Activated T-cell treated with anti-CD3 and anti-CD28 coated beads, Interleukin-2, amount 50 U/mL, for 1 hour (primary cell): ENCODE measurements around the gene TSC1.
"Not testable (repeated sequence)": the region's sequence is repeated elsewhere in the genome, so short reads cannot be mapped to it uniquely, and the experiment has no call there.

ENCODE experiments used
- DNase-seq: peaks from one replicate; pipeline ENCODE4 v3.0.0-alpha.2; 2020

TSC1 gene

GRCh38 chr9:132975961-132976360, 31.5 kb upstream of the TSC1 start:
- no peak for DNase-seq

DNA sequence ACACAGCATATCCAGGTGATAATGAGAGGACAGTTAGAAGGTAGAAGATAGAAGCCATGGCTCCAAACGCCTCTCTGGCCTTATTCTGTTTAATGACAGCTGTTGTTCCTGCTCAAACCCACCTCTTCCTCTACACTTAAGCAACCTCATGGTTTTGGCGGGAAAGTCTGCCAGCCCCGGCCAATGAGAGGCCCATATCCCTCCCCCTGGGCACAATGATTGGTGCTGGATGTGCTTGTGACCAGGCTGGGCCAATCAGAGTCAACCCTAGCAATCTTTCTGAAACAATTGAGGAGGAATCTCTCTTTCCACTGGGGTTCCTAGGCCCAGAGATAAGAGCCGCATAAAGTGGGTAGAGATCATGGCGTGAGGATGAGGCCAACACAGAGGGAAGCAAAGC, 29.3 kb upstream of the TSC1 start:
- no peak for DNase-seq

GRCh38 chr9:132973166-132973565, 28.8 kb upstream of the TSC1 start:
- no peak for DNase-seq

GRCh38 chr9:132970324-132971062, 26.1 kb upstream of the TSC1 start:
- DNase-seq = no peak

DNA sequence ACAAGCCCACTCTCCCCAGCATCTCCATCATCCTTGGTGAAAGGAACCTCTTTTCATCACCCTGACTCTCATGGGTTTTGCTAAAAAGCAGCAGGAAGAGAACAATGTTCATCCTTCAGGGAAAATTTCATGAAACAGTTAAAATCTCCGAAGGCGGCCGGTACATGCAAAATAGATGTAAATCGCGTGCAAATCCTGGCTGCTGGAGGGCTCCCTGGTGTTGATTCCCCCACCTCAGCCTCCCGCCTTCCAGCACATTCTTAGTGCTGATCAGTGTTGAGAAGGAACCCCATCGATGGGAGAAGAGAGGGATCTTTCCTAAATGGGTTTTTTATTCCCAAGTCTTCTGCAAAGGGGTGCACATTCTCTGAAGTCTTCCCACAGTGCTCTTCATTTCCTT, 25.4 kb upstream of the TSC1 start:
- DNase-seq = no peak

GRCh38 chr9:132967908-132968307, 23.5 kb upstream of the TSC1 start:
- DNase-seq = not testable (repeated sequence)

- no peak for DNase-seq
Measured at GRCh38 chr9:132965478-132965877, 21.1 kb upstream of the TSC1 start.

DNA sequence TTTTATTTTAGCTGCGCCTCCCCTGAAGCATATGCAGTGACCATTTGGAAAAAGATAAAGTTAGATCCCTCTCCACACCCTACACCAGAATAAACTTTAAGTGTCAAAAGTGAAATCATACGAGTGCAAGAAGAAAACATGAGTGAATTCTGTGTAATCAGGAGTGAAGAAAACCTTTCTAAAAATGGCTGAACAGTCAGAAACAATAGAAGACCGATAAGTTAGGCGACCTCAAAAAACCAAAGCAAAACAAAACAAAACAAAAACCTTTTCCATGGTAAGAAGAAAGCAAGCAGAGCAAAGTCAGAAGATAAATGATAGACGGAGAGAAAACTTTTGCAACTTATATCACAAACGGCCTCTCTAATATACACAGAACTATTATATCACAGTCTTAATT, 16.6 kb upstream of the TSC1 start:
- no peak for DNase-seq

DNA sequence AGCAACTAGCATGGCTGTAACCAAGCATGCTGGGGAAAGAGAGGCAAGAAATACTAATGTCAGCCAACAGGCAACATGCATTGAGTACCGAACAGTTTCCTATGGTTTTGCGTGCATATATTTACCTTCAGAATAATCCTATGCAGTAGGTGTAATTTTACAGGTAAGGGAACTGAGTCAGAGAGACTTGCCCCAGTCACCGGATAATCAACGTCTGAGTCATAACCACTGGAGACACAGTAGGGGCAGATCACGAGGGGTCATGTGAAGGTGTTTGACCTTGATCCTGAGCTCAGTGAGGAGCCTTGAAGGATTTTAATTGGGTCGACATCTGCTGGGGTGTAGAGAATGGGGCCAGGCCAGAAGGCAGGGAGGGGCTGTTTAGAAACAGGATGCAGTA, 13.4 kb upstream of the TSC1 start:
- DNase-seq = no peak

DNA sequence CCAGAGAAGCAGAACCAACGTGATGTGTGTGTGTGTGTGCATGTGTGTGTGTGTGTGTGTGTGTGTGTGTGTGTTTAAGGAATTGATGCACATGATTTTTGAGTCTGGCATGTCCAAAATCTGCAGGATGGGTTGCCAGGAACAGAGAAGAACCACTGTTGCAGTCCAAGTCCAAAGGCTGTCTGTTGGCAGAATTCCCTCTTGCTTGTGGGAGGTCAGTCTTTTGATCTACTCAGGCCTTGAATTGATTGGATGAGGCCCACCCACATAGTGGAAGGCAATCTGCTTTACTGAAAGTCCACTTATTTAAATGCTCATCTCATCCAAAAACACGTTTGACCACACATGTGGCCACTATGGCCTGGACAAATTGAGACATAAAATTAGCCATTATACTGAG, 11.4 kb upstream of the TSC1 start:
- DNase-seq = no peak

DNA sequence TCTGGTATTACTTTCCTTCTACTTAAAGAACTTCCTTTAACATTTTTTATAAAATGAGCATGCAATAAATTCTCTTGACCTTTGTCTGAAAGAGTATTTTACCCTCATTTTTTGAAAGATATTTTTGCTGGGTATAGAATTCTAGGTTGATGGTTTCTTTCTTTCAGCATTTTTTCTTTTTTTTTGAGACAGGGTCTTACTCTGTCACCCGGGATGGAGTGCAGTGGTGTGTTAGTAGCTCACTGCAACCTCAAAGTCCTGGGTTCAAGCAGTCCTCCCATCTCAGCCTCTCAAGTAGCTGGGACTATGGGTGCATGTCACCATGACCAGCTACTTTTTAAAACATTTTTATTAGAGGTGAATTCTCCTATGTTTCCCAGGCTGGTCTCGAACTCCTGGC, 10.7 kb upstream of the TSC1 start:
- no peak for DNase-seq

GRCh38 chr9:132949709-132950108, 5.3 kb upstream of the TSC1 start:
- DNase-seq = no peak

- DNase-seq = no peak
Measured at GRCh38 chr9:132948482-132949050, 4.2 kb upstream of the TSC1 start.

DNA sequence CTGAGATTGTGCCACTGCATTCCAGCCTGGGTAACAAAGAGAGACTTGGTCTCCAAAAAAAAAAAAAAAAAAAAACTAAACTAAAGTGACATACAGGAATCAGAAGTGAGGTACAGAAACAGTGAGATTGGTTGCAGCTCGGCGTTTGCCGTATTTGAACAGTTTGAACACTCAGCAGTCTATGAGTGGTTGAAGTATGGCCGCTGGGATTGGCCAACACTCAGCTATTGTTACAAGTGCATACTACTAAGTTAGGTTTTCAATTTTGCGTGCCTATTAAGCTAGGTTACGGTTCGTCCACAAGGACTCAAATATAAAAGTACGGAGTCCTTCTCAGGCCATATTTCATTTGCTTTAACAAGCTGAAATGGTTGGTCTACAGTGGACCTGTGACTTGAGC, 3.3 kb upstream of the TSC1 start:
- no peak for DNase-seq

DNA sequence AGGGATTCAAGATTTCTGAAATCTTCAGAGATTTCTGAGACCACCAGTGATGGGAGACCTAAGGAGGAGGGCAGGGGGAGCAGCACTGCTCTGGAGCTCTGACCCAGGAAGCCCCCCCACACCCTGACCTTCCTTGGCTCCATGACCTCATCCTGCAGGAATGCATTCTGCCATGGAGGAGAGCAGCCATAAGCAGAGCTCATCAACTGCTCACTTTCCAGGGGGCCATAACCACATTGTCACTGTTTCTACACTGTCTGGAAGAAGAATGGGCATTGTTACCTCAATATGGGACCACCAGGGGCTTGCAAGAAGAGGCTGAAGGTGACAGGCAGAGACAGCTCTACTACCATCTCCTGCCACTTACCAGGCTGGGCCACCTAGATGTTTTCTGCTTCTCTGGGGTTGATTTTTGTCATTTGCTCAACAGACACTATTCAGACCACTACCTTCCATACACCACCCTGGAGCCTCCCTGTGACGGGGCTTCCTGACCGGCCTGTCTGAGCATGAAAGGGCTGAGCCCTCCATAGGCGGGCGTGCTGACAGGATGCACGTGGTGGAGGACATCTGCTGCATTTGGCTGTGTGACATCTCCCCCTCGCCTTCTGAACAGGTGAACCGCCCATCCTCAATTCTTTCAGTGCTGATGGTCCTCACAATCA, 2.3 kb upstream of the TSC1 start:
- no peak for DNase-seq

GRCh38 chr9:132946211-132946610, 1.8 kb upstream of the TSC1 start:
- DNase-seq = no peak

DNA sequence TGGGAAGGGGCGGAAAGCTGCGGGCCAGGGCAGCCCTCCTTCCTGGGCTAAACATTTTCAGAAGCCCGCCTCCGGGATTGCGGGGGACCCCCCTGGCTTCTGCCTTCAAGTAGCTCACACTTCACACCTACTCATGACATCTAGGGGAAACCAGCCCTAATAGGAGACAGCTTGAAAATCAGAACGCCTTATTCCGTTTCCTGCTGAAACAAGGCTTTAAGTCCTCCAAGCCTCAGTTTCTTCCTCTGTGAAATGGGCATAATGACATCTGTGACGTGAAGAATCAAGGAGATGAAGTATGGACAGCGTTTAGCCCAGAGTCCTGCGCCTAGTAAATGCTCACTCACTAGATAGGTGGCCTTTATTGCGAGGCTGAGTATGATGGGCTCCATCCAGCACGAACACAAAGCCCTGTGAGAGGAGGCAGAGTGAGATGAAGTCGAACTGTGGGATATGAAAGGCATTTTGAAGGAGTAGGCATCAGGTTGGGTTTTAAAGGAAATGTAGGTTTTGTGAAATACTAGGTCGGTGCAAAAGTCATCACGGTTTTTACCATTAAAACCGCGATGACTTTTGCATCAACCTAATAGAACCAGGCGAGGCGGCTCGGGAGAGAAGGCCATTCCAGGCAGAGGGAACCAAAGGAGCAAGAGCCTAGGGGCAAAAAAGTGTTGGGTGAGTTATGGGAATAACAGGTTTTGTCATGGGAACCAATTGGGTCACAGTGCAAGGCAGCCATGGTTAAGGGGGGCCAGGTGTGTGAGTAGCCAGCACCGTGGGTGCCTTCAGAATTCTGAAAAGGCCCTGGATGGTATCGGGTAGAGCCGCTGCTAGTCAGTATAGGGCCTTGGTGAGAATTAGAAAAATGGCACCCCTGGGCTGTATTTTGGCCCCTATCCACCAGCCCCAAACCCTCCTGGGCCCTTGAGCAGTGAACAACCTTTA, 1.0 kb upstream of the TSC1 start:
- no peak for DNase-seq

DNA sequence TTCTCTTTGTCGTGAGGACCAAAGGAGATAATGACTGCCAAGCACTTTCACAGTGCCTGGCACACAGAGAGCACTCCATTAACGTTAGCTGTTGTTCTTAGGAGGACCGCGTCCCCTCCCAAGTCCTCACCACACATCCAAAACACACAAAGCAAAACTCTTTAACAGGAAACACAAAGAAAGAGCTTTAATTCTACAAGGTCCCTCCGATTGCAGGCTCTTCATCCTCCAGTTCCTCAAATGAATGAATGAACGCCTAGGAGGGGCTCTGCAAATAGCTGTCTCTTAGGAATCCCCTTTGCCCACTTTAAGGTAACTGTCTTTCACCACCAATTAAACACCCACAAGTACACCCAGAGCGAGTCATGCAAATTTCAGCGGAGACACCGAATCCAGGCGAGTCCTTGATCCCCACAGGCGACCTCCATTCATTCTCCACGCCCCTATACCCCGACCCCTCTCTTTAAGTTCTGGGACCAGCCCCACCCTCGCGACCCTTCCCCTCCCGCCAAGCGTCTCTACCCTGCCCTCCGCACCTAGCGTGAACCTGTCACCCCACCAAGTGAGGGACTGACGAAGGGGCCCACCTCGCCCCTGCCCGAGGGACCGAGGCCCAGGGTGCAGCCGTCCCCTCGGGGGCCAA, 644 bp downstream of the TSC1 start:
- DNase-seq = no peak

GRCh38 chr9:132942541-132943182, 1.8 kb downstream of the TSC1 start:
- DNase-seq = no peak

- DNase-seq = no peak
Measured at GRCh38 chr9:132939169-132939568, 5.2 kb downstream of the TSC1 start.

- no peak for DNase-seq
Measured at GRCh38 chr9:132937463-132937901, 6.9 kb downstream of the TSC1 start.

- no peak for DNase-seq
Measured at GRCh38 chr9:132935026-132935425, 9.4 kb downstream of the TSC1 start.
